Endothelial cell of umbilical vein (primary cell): ENCODE results near the gene ZNF846. TPM values are rescaled to one million over a fixed set of nuclear protein-coding genes. Genes with fewer than 3 reads are reported as not detected.
"Not testable (repeated sequence)": the region's sequence is repeated elsewhere in the genome, so short reads cannot be mapped to it uniquely, and the experiment has no call there.

Source experiments
- BruUV-seq: library from RNA; stranded (reverse); fragments of 400-500 nt; replicated peaks from 2 replicates; lab custom pipeline; 2021; lab: Mats Ljungman, UMichigan
- CTCF ChIA-PET: fragments of 300-600, 350-600 bp; sonication (Branson Sonifier 250); formaldehyde crosslinking; loops from one replicate; lab custom pipeline; 2021; ENCODE audit warnings: antibody characterized with exemption, inconsistent platforms; lab: Charles Lee
- POLR2A ChIA-PET: fragments of 300-600, 350-600 bp; sonication (Branson Sonifier 250); formaldehyde crosslinking; loops from one replicate; lab custom pipeline; 2021; ENCODE audit warnings: antibody characterized with exemption, inconsistent platforms; lab: Charles Lee
- DNase-seq: peaks from one replicate; pipeline ENCODE4 v3.0.0-alpha.2; 2011; ENCODE audit warnings: low read depth, low spot score
- FAIRE-seq: peaks from 2 replicates; lab custom pipeline; 2011; peaks lifted over from hg19 to GRCh38; lab: Jason Lieb, UNC
- H2AFZ ChIP-seq: 2 replicates; pipeline ENCODE4 v1.6.0; 2012; ENCODE audit warnings: low read depth, low read length, control low read depth, inconsistent platforms
- H3K27ac ChIP-seq: 2 replicates; pipeline ENCODE4 v1.5.1; 2011; ENCODE audit warnings: low read depth, mild to moderate bottlenecking, control low read depth, low read length, moderate library complexity; ENCODE audit not compliant: insufficient read depth
- H3K27me3 ChIP-seq, 2 experiments: 2 replicates each; pipeline versions ENCODE4 v1.6.0 to v1.6.1; 2011; ENCODE audit warnings: low read length in 2 of 2, mixed read lengths in 1 of 2; ENCODE audit not compliant: control insufficient read depth in 2 of 2, insufficient read depth in 2 of 2
- H3K36me3 ChIP-seq, 2 experiments: 2 replicates in 1 of 2; 3 replicates in 1 of 2; pipeline ENCODE4 v1.5.1; 2011; ENCODE audit warnings: low read length in 2 of 2, mild to moderate bottlenecking in 1 of 2, moderate library complexity in 1 of 2; ENCODE audit not compliant: control insufficient read depth in 2 of 2, insufficient read depth in 2 of 2; ENCODE audit errors: extremely low read depth in 1 of 2
- H3K4me1 ChIP-seq: 3 replicates; pipeline ENCODE4 v1.5.1; 2011; ENCODE audit warnings: mild to moderate bottlenecking, low read length; ENCODE audit not compliant: control insufficient read depth, insufficient read depth; ENCODE audit errors: extremely low read depth
- H3K4me2 ChIP-seq: 2 replicates; pipeline ENCODE4 v1.6.1; 2011; ENCODE audit warnings: low read length, control low read depth, mixed read lengths; ENCODE audit not compliant: insufficient read depth
- H3K4me3 ChIP-seq, 3 experiments: fragments of 200-600 bp in 1 of 3; sonication (generic), shearing (Covaris generic) in 1 of 3; replicated peaks in 1 of 3; 2 replicates each; pipeline ENCODE4 v1.5.1; 2011 to 2016; ENCODE audit warnings: control low read depth in 3 of 3, low read length in 3 of 3, mild to moderate bottlenecking in 2 of 3, inconsistent platforms in 1 of 3, low read depth in 1 of 3, moderate library complexity in 1 of 3; ENCODE audit not compliant: insufficient read depth in 1 of 3
- H3K79me2 ChIP-seq: 2 replicates; pipeline ENCODE4 v1.6.0; 2012; ENCODE audit warnings: low read length, inconsistent platforms; ENCODE audit not compliant: control insufficient read depth, insufficient read depth
- H3K9ac ChIP-seq: replicated peaks from 2 replicates; pipeline ENCODE3; 2011; ENCODE audit warnings: low read length, control low read depth; ENCODE audit not compliant: insufficient read depth; ENCODE audit errors: extremely low read depth
- H3K9me1 ChIP-seq: replicated peaks from 3 replicates; pipeline ENCODE4 v1.6.0; 2011; ENCODE audit warnings: mild to moderate bottlenecking, low read length; ENCODE audit not compliant: control insufficient read depth, insufficient read depth; ENCODE audit errors: extremely low read depth
- H3K9me3 ChIP-seq: replicated peaks from 2 replicates; pipeline ENCODE4 v1.5.1; 2012; ENCODE audit warnings: low read length, inconsistent platforms; ENCODE audit not compliant: control insufficient read depth, insufficient read depth
- H4K20me1 ChIP-seq: replicated peaks from 2 replicates; pipeline ENCODE3; 2011; ENCODE audit warnings: mild to moderate bottlenecking, low read length; ENCODE audit not compliant: control insufficient read depth, insufficient read depth; ENCODE audit errors: extremely low read depth
- CTCF ChIP-seq, 2 donors: IDR thresholded peaks; 1 replicate in 1 of 2; 2 replicates in 1 of 2; pipeline ENCODE4 v1.5.1; 2011; ENCODE audit warnings: low read length in 2 of 2, mild to moderate bottlenecking in 2 of 2, moderate library complexity in 2 of 2, control low read depth in 1 of 2, inconsistent platforms in 1 of 2, low read depth in 1 of 2; ENCODE audit not compliant: insufficient read depth in 1 of 2; ENCODE audit errors: extremely low read depth in 1 of 2
- EZH2 ChIP-seq: IDR thresholded peaks from 2 replicates; pipeline ENCODE4 v1.6.1; 2012; ENCODE audit warnings: borderline replicate concordance, low read depth, mild to moderate bottlenecking, moderate library complexity, low read length, inconsistent platforms; ENCODE audit not compliant: severe bottlenecking
- FOS ChIP-seq: IDR thresholded peaks from 2 replicates; pipeline ENCODE4 v1.6.1; 2011; ENCODE audit warnings: mild to moderate bottlenecking, low read length, moderate library complexity, borderline replicate concordance; ENCODE audit not compliant: insufficient read depth
- GATA2 ChIP-seq: IDR thresholded peaks from 2 replicates; pipeline ENCODE4 v1.7.0; 2011; ENCODE audit warnings: low read depth, mild to moderate bottlenecking, moderate library complexity, mixed read lengths, low read length; ENCODE audit not compliant: insufficient read length, insufficient read depth
- JUN ChIP-seq: IDR thresholded peaks from 2 replicates; pipeline ENCODE4 v1.6.1; 2011; ENCODE audit warnings: borderline replicate concordance, low read depth; ENCODE audit not compliant: insufficient read length, insufficient read depth
- MYC ChIP-seq: IDR thresholded peaks from one replicate; pipeline ENCODE4 v1.6.1; 2011; ENCODE audit warnings: mild to moderate bottlenecking, low read depth, low read length
- POLR2A ChIP-seq: IDR thresholded peaks from 2 replicates; pipeline ENCODE4 v1.6.1; 2012; ENCODE audit warnings: low read depth, mild to moderate bottlenecking, control low read depth, low read length
- POLR2AphosphoS5 ChIP-seq: IDR thresholded peaks from 2 replicates; pipeline ENCODE4 v1.6.1; 2012; ENCODE audit warnings: low read depth, mild to moderate bottlenecking, control low read depth, low read length, moderate library complexity; ENCODE audit not compliant: insufficient read depth
- dilution Hi-C: fragments of 300-500 bp; cut with MboI; formaldehyde crosslinking; loops from one replicate; pipeline ENCODE4 v1.15.0; 2019; ENCODE audit warnings: low sequenced_read_pairs; ENCODE audit not compliant: extremely low pct_ligation_motif_present
- intact Hi-C: fragments of 100-400 bp; cut with micrococcal nuclease; formaldehyde crosslinking; loops from one replicate; pipeline ENCODE4 v1.10.0; 2022
- polyA plus RNA-seq, 4 experiments: library from polyadenylated mRNA; depleted of rRNA in 3 of 4; stranded (reverse) in 3 of 4; unstranded in 1 of 4; fragments of >200 nt; gene quantifications; 2 replicates each; pipeline versions ENCODE4 v1.2.1 to v1.2.3, GENCODE V29; 2011 to 2012; ENCODE audit warnings: missing spikeins in 1 of 4
- total RNA-seq: library from RNA; stranded (reverse); gene quantifications from 2 replicates; pipeline ENCODE4 v1.2.3, GENCODE V29; 2021
- TF ChIP-seq, protein P1 (sequence below): IDR thresholded peaks from 2 replicates; pipeline ENCODE4 v1.6.1; 2011; ENCODE audit not compliant: insufficient read depth, insufficient read length

The ZNF846 gene
- total and polyA plus RNA-seq, 2 donors (not counting 3 experiments of a cell fraction or from before 2014, with no cell fraction given), result 3.9 to 8.3 TPM

GRCh38 chr19:9730056-9730455 lies 38.5 kb downstream of the ZNF846 start:
- H3K9ac ChIP-seq, H3K27me3 ChIP-seq, H4K20me1 ChIP-seq, CTCF ChIA-PET, DNase-seq, H3K4me1 ChIP-seq, H3K36me3 ChIP-seq, BruUV-seq, H3K4me2 ChIP-seq, FAIRE-seq, dilution Hi-C loops, H3K9me1 ChIP-seq, POLR2A ChIA-PET, H3K27ac ChIP-seq, H2AFZ ChIP-seq, H3K9me3 ChIP-seq, intact Hi-C loops, H3K79me2 ChIP-seq, H3K4me3 ChIP-seq: not testable (repeated sequence)

- Histone ChIP-seq H3K4me1 (no peaks in the 10 kb centered on the region), H4K20me1 (no peaks in the 10 kb centered on the region), H3K27ac (no peak overlapping the region), H3K9ac (no peak overlapping the region), H2AFZ (no peak overlapping the region), H3K9me3 (no peaks in the 10 kb centered on the region), H3K36me3 (no peaks in the 10 kb centered on the region), H3K4me2 (no peak overlapping the region), H3K27me3 (no peaks in the 10 kb centered on the region), H3K4me3 (no peak overlapping the region), H3K79me2 (no peaks in the 10 kb centered on the region), H3K9me1 (no peaks in the 10 kb centered on the region)
- CTCF ChIA-PET, result no interaction called here
- intact Hi-C loops (no loop called here), dilution Hi-C loops (no loop called here)
- FAIRE-seq (no peak), DNase-seq (no peak)
- TF ChIP-seq MYC (no peak), GATA2 (no peak), EZH2 (no peak), POLR2AphosphoS5 (no peak), JUN (no peak), CTCF (IDR thresholded peaks at IDR 0.05; ENCODE audit: extremely low read depth in 1 of 2, insufficient read depth in 1 of 2, low read depth in 1 of 2, low read length in 2 of 2) (no peak), FOS (no peak), POLR2A (no peak)
- TF ChIP-seq, protein P1, sequence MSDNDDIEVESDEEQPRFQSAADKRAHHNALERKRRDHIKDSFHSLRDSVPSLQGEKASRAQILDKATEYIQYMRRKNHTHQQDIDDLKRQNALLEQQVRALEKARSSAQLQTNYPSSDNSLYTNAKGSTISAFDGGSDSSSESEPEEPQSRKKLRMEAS, result no peak
- POLR2A ChIA-PET, result no interaction called here
- no TSS peak for BruUV-seq
Measured at GRCh38 chr19:9729162-9729561, 39.4 kb downstream of the ZNF846 start.
